K562 (cell line): ENCODE results near the gene RERE. TPM values are rescaled to one million over a fixed set of nuclear protein-coding genes. Genes with fewer than 3 reads are reported as not detected.

Source experiments
- ATAC-seq: fragments of 200-7000 bp; cut with Tn5 transposase; 3 replicates; pipeline ENCODE4 v1.9.1; 2020; ENCODE audit warnings: moderate library complexity
- BruUV-seq: library from RNA; stranded (reverse); fragments of 400-500 nt; replicated peaks from 2 replicates; lab custom pipeline; 2021; lab: Mats Ljungman, UMichigan
- CTCF ChIA-PET: fragments of 300-600 bp; formaldehyde crosslinking; extraction: SDS; loops from one replicate; lab custom pipeline; 2021; ENCODE audit warnings: low intra/inter-chr PET ratio; lab: Yijun Ruan, JAX
- POLR2A ChIA-PET: fragments of 300-600, 350-650 bp; sonication (Branson Sonifier 250); formaldehyde crosslinking; extraction: SDS; loops from one replicate; lab custom pipeline; 2021; ENCODE audit warnings: antibody characterized with exemption, inconsistent platforms; lab: Yijun Ruan, JAX
- DNase-seq, 4 experiments: peaks; one replicate each; pipeline versions ENCODE4 v3.0.0 to v3.0.0-alpha.2; 2011 to 2018; ENCODE audit warnings: low spot score in 3 of 4, mixed read lengths in 3 of 4; ENCODE audit errors: extremely low read depth in 1 of 4
- FAIRE-seq: peaks from 2 replicates; lab custom pipeline; 2011; peaks lifted over from hg19 to GRCh38; lab: Jason Lieb, UNC
- H2AFZ ChIP-seq: 2 replicates; pipeline ENCODE4 v1.6.0; 2011; ENCODE audit warnings: low read depth, low read length, control low read depth, inconsistent platforms
- H3K27ac ChIP-seq: fragments of 200-600 bp; 3 replicates; pipeline ENCODE4 v1.8.0; 2011; ENCODE audit warnings: low read depth, mild to moderate bottlenecking, control low read depth, inconsistent platforms, low read length, moderate library complexity, mixed read lengths; ENCODE audit errors: extremely low read depth
- H3K27me3 ChIP-seq, 2 experiments: fragments of 300-600 bp in 1 of 2; 2 replicates in 1 of 2; 3 replicates in 1 of 2; pipeline versions ENCODE4 v1.6.0 to v1.8.0; 2011; ENCODE audit warnings: inconsistent platforms in 2 of 2, low read length in 2 of 2, mild to moderate bottlenecking in 1 of 2, mixed read lengths in 1 of 2, moderate library complexity in 1 of 2; ENCODE audit not compliant: control insufficient read depth in 2 of 2, insufficient read depth in 2 of 2
- H3K36me3 ChIP-seq: fragments of 300-600 bp; 3 replicates; pipeline ENCODE4 v1.8.0; 2011; ENCODE audit warnings: mild to moderate bottlenecking, low read length, inconsistent platforms; ENCODE audit not compliant: control insufficient read depth, insufficient read depth
- H3K4me1 ChIP-seq, 2 experiments: fragments of 200-600 bp in 1 of 2; replicated peaks in 1 of 2; 2 replicates in 1 of 2; 3 replicates in 1 of 2; pipeline versions ENCODE4 v1.5.1 to v1.8.0; 2011; ENCODE audit warnings: inconsistent platforms in 2 of 2, low read length in 2 of 2, mild to moderate bottlenecking in 1 of 2, mixed read lengths in 1 of 2, moderate library complexity in 1 of 2; ENCODE audit not compliant: control insufficient read depth in 2 of 2, insufficient read depth in 2 of 2
- H3K4me2 ChIP-seq: 2 replicates; pipeline ENCODE4 v1.6.1; 2011; ENCODE audit warnings: low read length, control low read depth, inconsistent platforms, mixed read lengths; ENCODE audit not compliant: insufficient read depth
- H3K4me3 ChIP-seq: fragments of 200-600 bp; sonication (generic), shearing (Covaris generic); 2 replicates; pipeline ENCODE4 v1.5.1; 2016; ENCODE audit warnings: control low read depth, inconsistent platforms
- H3K79me2 ChIP-seq: fragments of 200-600 bp; 3 replicates; pipeline ENCODE4 v1.8.0; 2011; ENCODE audit warnings: low read length, inconsistent platforms; ENCODE audit not compliant: control insufficient read depth, insufficient read depth
- H3K9ac ChIP-seq, 2 experiments: 2 replicates each; pipeline versions ENCODE4 v1.6.0 to v1.6.1; 2011; ENCODE audit warnings: low read depth in 2 of 2, low read length in 2 of 2, control low read depth in 1 of 2, inconsistent platforms in 1 of 2, mild to moderate bottlenecking in 1 of 2, mixed read lengths in 1 of 2; ENCODE audit not compliant: insufficient read depth in 1 of 2
- H3K9me1 ChIP-seq: one replicate; pipeline ENCODE4 v1.6.0; 2011; ENCODE audit warnings: inconsistent platforms, mild to moderate bottlenecking, low read length, moderate library complexity; ENCODE audit not compliant: control insufficient read depth, insufficient read depth
- H3K9me3 ChIP-seq: replicated peaks from 2 replicates; pipeline ENCODE4 v1.5.1; 2011; ENCODE audit warnings: low read depth, low read length, inconsistent platforms; ENCODE audit not compliant: control insufficient read depth, insufficient read depth
- H4K20me1 ChIP-seq: replicated peaks from 2 replicates; pipeline ENCODE4 v1.6.1; 2011; ENCODE audit warnings: low read length, inconsistent platforms, mixed read lengths; ENCODE audit not compliant: control insufficient read depth, insufficient read depth
- BACH1 ChIP-seq: fragments of 200-800 bp; sonication (Bioruptor generic); IDR thresholded peaks from 2 replicates; pipeline ENCODE4 v1.6.1; 2016; ENCODE audit warnings: missing genetic modification characterization, missing compliant biosample characterization
- CREBBP ChIP-seq: IDR thresholded peaks from one replicate; pipeline ENCODE4 v1.6.1; 2012; ENCODE audit warnings: low read depth, mild to moderate bottlenecking, control low read depth, inconsistent platforms, low read length
- NCOA1 ChIP-seq: fragments of 450-650 bp; IDR thresholded peaks from 2 replicates; pipeline ENCODE4 v1.6.1; 2016; ENCODE audit warnings: low read depth
- NFXL1 ChIP-seq: fragments of 450-650 bp; formaldehyde crosslinking; IDR thresholded peaks from 2 replicates; pipeline ENCODE4 v1.4.0; 2021; ENCODE audit warnings: mild to moderate bottlenecking
- SNRNP70 ChIP-seq: fragments of 200-400 bp; formaldehyde crosslinking; optimal IDR thresholded peaks from 2 replicates; pipeline ENCODE3; 2017; ENCODE audit warnings: low read depth, low read length
- SREBF1 ChIP-seq: fragments of 150-350 bp; IDR thresholded peaks from 2 replicates; pipeline ENCODE4 v1.6.1; 2014; ENCODE audit warnings: antibody characterized with exemption, low read depth, low read length, borderline replicate concordance
- SRF ChIP-seq, 2 experiments: fragments of 250-450, 450-650 bp in 1 of 2; sonication (Bioruptor Pico) in 1 of 2; sonication (generic) in 1 of 2; formaldehyde crosslinking; IDR thresholded peaks; 2 replicates each; pipeline versions ENCODE4 v1.5.0 to v1.5.1; 2020 to 2022; ENCODE audit warnings: mild to moderate bottlenecking in 1 of 2, missing genetic modification reagents in 1 of 2
- STAT6 ChIP-seq: sonication (generic); formaldehyde crosslinking; IDR thresholded peaks from 2 replicates; pipeline ENCODE4 v1.8.1; 2023; ENCODE audit warnings: mild to moderate bottlenecking, missing genetic modification reagents
- TAF7 ChIP-seq: fragments of 450-650 bp; IDR thresholded peaks from 2 replicates; pipeline ENCODE4 v1.6.1; 2016; ENCODE audit warnings: missing genetic modification characterization, missing compliant biosample characterization
- UBTF ChIP-seq, 2 experiments: IDR thresholded peaks; 2 replicates each; pipeline ENCODE4 v1.6.1; 2012; ENCODE audit warnings: improper control_type of control experiment in 2 of 2, low read depth in 2 of 2, low read length in 2 of 2, borderline replicate concordance in 1 of 2
- ZBTB5 ChIP-seq: fragments of 450-650 bp; IDR thresholded peaks from 2 replicates; pipeline ENCODE4 v1.6.1; 2017; ENCODE audit warnings: antibody characterized with exemption
- ZFP91 ChIP-seq: sonication (generic); formaldehyde crosslinking; IDR thresholded peaks from 2 replicates; pipeline ENCODE4 v1.8.0; 2022; ENCODE audit warnings: mild to moderate bottlenecking, missing genetic modification reagents
- ZNF324 ChIP-seq: fragments of 250-450 bp; sonication (Bioruptor Pico); IDR thresholded peaks from 2 replicates; pipeline ENCODE4 v1.4.0; 2020; ENCODE audit warnings: mild to moderate bottlenecking
- ZNF384 ChIP-seq: IDR thresholded peaks from 2 replicates; pipeline ENCODE4 v1.6.1; 2012; ENCODE audit warnings: low read depth, low read length, improper control_type of control experiment
- ZNF583 ChIP-seq: fragments of 250-450 bp; sonication (Bioruptor Pico); IDR thresholded peaks from 2 replicates; pipeline ENCODE4 v1.4.0; 2020
- WGBS: fragments of 100-300 bp; shearing (Covaris generic); methylation state at CpG from one replicate; pipeline ENCODE4 v1.1.6; 2016; ENCODE audit warnings: low coverage, mixed read lengths; ENCODE audit not compliant: insufficient coverage; ENCODE audit errors: missing lambda C conversion rate; 5-methylcytosine and 5-hydroxymethylcytosine counted together
- in situ Hi-C: fragments of 300-500 bp; cut with MboI; formaldehyde crosslinking; loops from 4 replicates; pipeline ENCODE4 v1.15.0; 2018; ENCODE audit warnings: inconsistent platforms, mixed read lengths
- intact Hi-C: fragments of 100-400 bp; cut with micrococcal nuclease; formaldehyde crosslinking; loops from 2 replicates; pipeline ENCODE4 v1.14.2; 2022
- polyA plus RNA-seq, 8 experiments: library from polyadenylated mRNA; depleted of rRNA in 4 of 8; stranded (reverse) in 5 of 8; unstranded in 3 of 8; fragments of >200 nt; fragmentation: Nextera tagmentation in 2 of 8; fragmentation: Illumina TruSeq in 1 of 8; extraction: Ambion mirVana in 2 of 8; extraction: Trizol in 1 of 8; gene quantifications; 2 replicates each; pipeline versions ENCODE4 v1.2.1 to v1.2.3, GENCODE V29; 2011 to 2014; ENCODE audit warnings: inconsistent platforms in 1 of 8, missing spikeins in 1 of 8
- total RNA-seq, 7 experiments: library from RNA; depleted of rRNA in 6 of 7; stranded (reverse); fragments of >200 nt in 6 of 7; fragmentation: Illumina TruSeq in 2 of 7; extraction: Trizol in 2 of 7; gene quantifications; 2 replicates each; pipeline versions ENCODE4 v1.2.1 to v1.2.3, GENCODE V29; 2011 to 2021; ENCODE audit warnings: low replicate concordance in 1 of 7

The RERE gene
- total and polyA plus RNA-seq, 9 of the 15 experiments (the other 6 are each of a cell fraction or from before 2014, with no cell fraction given): 3.0 to 51.5 (median 13.4) TPM

- no peaks in the 10 kb centered on the region for H3K9me1 ChIP-seq
- H3K79me2 ChIP-seq: no peaks in the 10 kb centered on the region
- no peak for DNase-seq
- no TSS peak for BruUV-seq
- intact Hi-C loops: no loop called here
- 3% methylated on average over 13 of the region's 14 CpGs for WGBS
- H3K4me1 ChIP-seq: peaks cover 0 to 19% of the 10 kb centered on the region in 2 experiments; a peak in 1 of 5 replicates
- H2AFZ ChIP-seq: no peak overlapping the region
- in situ Hi-C loops: no loop called here
- no peak overlapping the region for H3K9ac ChIP-seq
- ChIA-PET CTCF (no interaction called here), POLR2A (interaction anchor here (0.5 to 0.6 kb wide), 2 partner anchors 9 to 114 kb away, joined by 3 to 4 read pairs; no protein-coding TSS in a partner anchor)
- peaks cover 68 to 94% of the 10 kb centered on the region in 2 experiments for H3K27me3 ChIP-seq
- no peak for FAIRE-seq
- no peak overlapping the region for H3K4me2 ChIP-seq
- H3K9me3 ChIP-seq: no peaks in the 10 kb centered on the region
- H3K4me3 ChIP-seq: no peak overlapping the region
- H3K27ac ChIP-seq: no peak overlapping the region
- no peaks in the 10 kb centered on the region for H3K36me3 ChIP-seq
- peaks cover 8% of the 10 kb centered on the region for H4K20me1 ChIP-seq
- no peak; the same call in 2 of the 3 replicates for ATAC-seq
- TF ChIP-seq SNRNP70 (no peak), ZBTB5 (no peak), ZNF384 (no peak), CREBBP (no peak), STAT6 (CRISPR knock-in tag) (no peak), ZNF583 (CRISPR knock-in tag) (no peak), UBTF (IDR thresholded peaks at IDR 0.05; ENCODE audit: borderline replicate concordance in 1 of 2, low read depth in 2 of 2, low read length in 2 of 2) (no peak), BACH1 (no peak), NCOA1 (no peak), SRF (CRISPR knock-in tag; IDR thresholded peaks at IDR 0.05) (no peak), TAF7 (tag) (no peak), ZNF324 (CRISPR knock-in tag) (no peak), SREBF1 (no peak), NFXL1 (CRISPR knock-in tag) (no peak), ZFP91 (no peak)
Observed at GRCh38 chr1:8329858-8330257, 487.6 kb downstream of the RERE start.
